ENCODE measurements around the gene ZNF507. TPM values are rescaled to one million over a fixed set of nuclear protein-coding genes. Genes with fewer than 3 reads are reported as not detected.

ZNF507 gene
- total and polyA plus RNA-seq, 9 of the 15 experiments (the other 6 are each of a cell fraction or from before 2014, with no cell fraction given) = 2.9 to 25.0 (median 10.4) TPM

GRCh38 chr19:32380269-32380668, 34.9 kb downstream of the ZNF507 start:
- 96% methylated on average over 3 of the region's 3 CpGs for WGBS (ENCODE audit: insufficient coverage, low coverage, missing lambda C conversion rate)
- Histone ChIP-seq H3K9me1 (ENCODE audit: control insufficient read depth, insufficient read depth, low read length) (no peaks in the 10 kb centered on the region), H4K20me1 (replicated peaks; ENCODE audit: control insufficient read depth, insufficient read depth, low read length) (no peaks in the 10 kb centered on the region), H3K27me3 (ENCODE audit: control insufficient read depth in 2 of 2, insufficient read depth in 2 of 2, low read length in 2 of 2) (no peaks in the 10 kb centered on the region), H3K4me1 (replicated peaks in 1 of 2; ENCODE audit: control insufficient read depth in 2 of 2, insufficient read depth in 2 of 2, low read length in 2 of 2) (peaks cover 0 to 1% of the 10 kb centered on the region in 2 experiments; a peak in 2 of 5 replicates), H3K9ac (ENCODE audit: insufficient read depth in 1 of 2, low read depth in 2 of 2, low read length in 2 of 2) (no peak overlapping the region), H3K79me2 (ENCODE audit: control insufficient read depth, insufficient read depth, low read length) (peaks cover 4% of the 10 kb centered on the region; the same call in 1 of the 3 replicates), H2AFZ (ENCODE audit: low read depth, low read length) (no peak overlapping the region), H3K27ac (ENCODE audit: extremely low read depth, low read depth, low read length) (no peak overlapping the region), H3K36me3 (ENCODE audit: control insufficient read depth, insufficient read depth, low read length) (peaks cover 78% of the 10 kb centered on the region), H3K4me2 (ENCODE audit: insufficient read depth, low read length) (no peak overlapping the region), H3K9me3 (replicated peaks; ENCODE audit: control insufficient read depth, insufficient read depth, low read depth, low read length) (no peaks in the 10 kb centered on the region), H3K4me3 (no peak overlapping the region)
- CTCF ChIA-PET (ENCODE audit: low intra/inter-chr PET ratio) = no interaction called here
- in situ Hi-C loops (cut with MboI) = no loop called here
- DNase-seq (ENCODE audit: extremely low read depth in 1 of 4, low spot score in 3 of 4) (no peak), ATAC-seq (no peak), FAIRE-seq (no peak)
- no TSS peak for BruUV-seq (replicated peaks)
- intact Hi-C loops (cut with micrococcal nuclease) = no loop called here
- POLR2A ChIA-PET = no interaction called here
- TF ChIP-seq ZBTB26 (CRISPR knock-in tag; IDR thresholded peaks at IDR 0.05) (no peak), MEF2A (IDR thresholded peaks at IDR 0.05; ENCODE audit: control insufficient read depth, low read depth, low read length) (no peak)

GRCh38 chr19:32387701-32388392, 42.4 kb downstream of the ZNF507 start:
- peaks cover 0 to 4% of the 10 kb centered on the region in 2 experiments; a peak in 1 of 5 replicates for H3K4me1 ChIP-seq (replicated peaks in 1 of 2; ENCODE audit: control insufficient read depth in 2 of 2, insufficient read depth in 2 of 2, low read length in 2 of 2)
- H3K9me3 ChIP-seq (replicated peaks; ENCODE audit: control insufficient read depth, insufficient read depth, low read depth, low read length) = no peaks in the 10 kb centered on the region
- H3K4me3 ChIP-seq = no peak overlapping the region
- POLR2A ChIA-PET = interaction anchor here (1.3 to 2.0 kb wide), 4 partner anchors 10 to 20 kb away, joined by 3 to 8 read pairs (median 6); no protein-coding TSS in a partner anchor
- H3K4me2 ChIP-seq (ENCODE audit: insufficient read depth, low read length) = no peak overlapping the region
- no peak overlapping the region for H3K9ac ChIP-seq (ENCODE audit: insufficient read depth in 1 of 2, low read depth in 2 of 2, low read length in 2 of 2)
- H3K27me3 ChIP-seq (ENCODE audit: control insufficient read depth in 2 of 2, insufficient read depth in 2 of 2, low read length in 2 of 2) = no peaks in the 10 kb centered on the region
- intact Hi-C loops (cut with micrococcal nuclease) = no loop called here
- CTCF ChIA-PET (ENCODE audit: low intra/inter-chr PET ratio) = no interaction called here
- WGBS (ENCODE audit: insufficient coverage, low coverage, missing lambda C conversion rate) = 90% methylated on average over 7 of the region's 7 CpGs
- H3K9me1 ChIP-seq (ENCODE audit: control insufficient read depth, insufficient read depth, low read length) = no peaks in the 10 kb centered on the region
- ATAC-seq = 0 out of 3 replicates have a peak, but pooled peaks have one; percentile 26
- H4K20me1 ChIP-seq (replicated peaks; ENCODE audit: control insufficient read depth, insufficient read depth, low read length) = no peaks in the 10 kb centered on the region
- no TSS peak for BruUV-seq (replicated peaks)
- in situ Hi-C loops (cut with MboI) = no loop called here
- H3K79me2 ChIP-seq (ENCODE audit: control insufficient read depth, insufficient read depth, low read length) = no peaks in the 10 kb centered on the region
- FAIRE-seq = no peak
- H3K27ac ChIP-seq (ENCODE audit: extremely low read depth, low read depth, low read length) = no peak overlapping the region
- peaks cover 32% of the 10 kb centered on the region for H3K36me3 ChIP-seq (ENCODE audit: control insufficient read depth, insufficient read depth, low read length)
- H2AFZ ChIP-seq (ENCODE audit: low read depth, low read length) = no peak overlapping the region
- DNase-seq (ENCODE audit: extremely low read depth in 1 of 4, low spot score in 3 of 4) = no peak
- TF ChIP-seq BCOR (IDR thresholded peaks at IDR 0.05) = no peak
- peak; percentile 61 for TF ChIP-seq NFIC (IDR thresholded peaks at IDR 0.05)
- TF ChIP-seq NELFE (IDR thresholded peaks at IDR 0.05; ENCODE audit: insufficient read depth, insufficient read length) = no peak
